Measurements from ENCODE around the gene OVAAL.

DNA sequence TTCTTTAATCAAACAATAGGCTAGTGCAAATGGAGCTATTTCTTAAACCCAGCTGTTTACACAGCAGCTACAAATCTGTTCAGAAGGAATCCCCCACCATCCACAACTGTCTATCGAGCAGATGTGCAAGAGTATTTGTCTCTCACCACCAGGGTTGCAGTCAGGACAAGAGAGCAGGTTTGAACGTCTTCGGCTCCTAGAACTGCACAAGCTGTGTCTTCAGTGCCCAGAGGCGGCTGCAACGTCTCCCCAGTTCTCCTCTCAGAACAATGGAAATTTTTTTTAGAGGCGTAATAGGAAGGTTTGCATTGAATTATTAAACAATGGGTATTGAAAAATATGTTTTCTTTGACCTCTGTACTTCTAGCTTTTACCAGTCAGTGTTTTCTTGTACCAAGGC, 7.3 kb downstream of the OVAAL start:
- TF ChIP-seq EZH2phosphoT487 (IDR thresholded peaks at IDR 0.05; ENCODE audit: insufficient read depth, low read depth) (no peak), EZH2 (IDR thresholded peaks at IDR 0.05; ENCODE audit: insufficient read depth, poor library complexity, severe bottlenecking) (no peak)
